ENCODE measurements around the gene PPP1R1C. TPM values are rescaled to one million over a fixed set of nuclear protein-coding genes. Genes with fewer than 3 reads are reported as not detected.
A peak's percentile ranks its signal among the peaks of the same experiment; 100 is the strongest.

Gene PPP1R1C
- total RNA-seq, 4 donors from 2014 or later, result 0.58 TPM; not detected in 3

DNA sequence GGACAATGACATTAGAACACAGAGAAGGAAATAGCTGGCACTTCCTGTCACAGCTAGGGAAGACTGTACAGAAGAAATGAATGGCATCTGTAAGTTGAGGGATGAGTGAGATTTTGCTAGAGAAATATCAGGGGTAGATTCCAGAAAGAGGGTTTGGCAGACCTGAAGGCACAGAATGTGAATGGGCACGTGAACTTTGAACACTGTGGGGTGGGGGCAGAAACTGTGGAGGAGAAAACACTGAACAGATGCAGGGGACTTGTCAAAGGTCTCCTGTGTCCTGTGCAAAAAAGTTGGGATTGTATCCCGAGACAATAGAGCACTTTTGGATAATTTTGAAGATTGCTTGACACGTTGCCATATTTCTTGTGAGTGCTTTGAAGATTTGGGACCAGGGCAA, 88.0 kb downstream of the PPP1R1C start:
- TF ChIP-seq POLR2AphosphoS5 (IDR thresholded peaks at IDR 0.05) (no peak), POLR2A (IDR thresholded peaks at IDR 0.05) (no peak), EP300 (IDR thresholded peaks at IDR 0.05) (no peak)
- TF ChIP-seq, protein P1, sequence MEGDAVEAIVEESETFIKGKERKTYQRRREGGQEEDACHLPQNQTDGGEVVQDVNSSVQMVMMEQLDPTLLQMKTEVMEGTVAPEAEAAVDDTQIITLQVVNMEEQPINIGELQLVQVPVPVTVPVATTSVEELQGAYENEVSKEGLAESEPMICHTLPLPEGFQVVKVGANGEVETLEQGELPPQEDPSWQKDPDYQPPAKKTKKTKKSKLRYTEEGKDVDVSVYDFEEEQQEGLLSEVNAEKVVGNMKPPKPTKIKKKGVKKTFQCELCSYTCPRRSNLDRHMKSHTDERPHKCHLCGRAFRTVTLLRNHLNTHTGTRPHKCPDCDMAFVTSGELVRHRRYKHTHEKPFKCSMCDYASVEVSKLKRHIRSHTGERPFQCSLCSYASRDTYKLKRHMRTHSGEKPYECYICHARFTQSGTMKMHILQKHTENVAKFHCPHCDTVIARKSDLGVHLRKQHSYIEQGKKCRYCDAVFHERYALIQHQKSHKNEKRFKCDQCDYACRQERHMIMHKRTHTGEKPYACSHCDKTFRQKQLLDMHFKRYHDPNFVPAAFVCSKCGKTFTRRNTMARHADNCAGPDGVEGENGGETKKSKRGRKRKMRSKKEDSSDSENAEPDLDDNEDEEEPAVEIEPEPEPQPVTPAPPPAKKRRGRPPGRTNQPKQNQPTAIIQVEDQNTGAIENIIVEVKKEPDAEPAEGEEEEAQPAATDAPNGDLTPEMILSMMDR (IDR thresholded peaks at IDR 0.05), result no peak
- no peak for ATAC-seq
- Histone ChIP-seq H3K4me1 (peaks cover 0 to 30% (median 6%) of the 10 kb centered on the region in 3 donors), H3K4me3 (no peak overlapping the region), H3K27ac (peak overlapping the region in 1 of 4 donors; percentile 44), H3K36me3 (no peaks in the 10 kb centered on the region), H3K9me3 (no peaks in the 10 kb centered on the region), H3K27me3 (no peaks in the 10 kb centered on the region)
- 82 to 96% methylated on average over 3 of the region's 3 CpGs for WGBS, 2 donors (ENCODE audit: low coverage in 1 of 2)

DNA sequence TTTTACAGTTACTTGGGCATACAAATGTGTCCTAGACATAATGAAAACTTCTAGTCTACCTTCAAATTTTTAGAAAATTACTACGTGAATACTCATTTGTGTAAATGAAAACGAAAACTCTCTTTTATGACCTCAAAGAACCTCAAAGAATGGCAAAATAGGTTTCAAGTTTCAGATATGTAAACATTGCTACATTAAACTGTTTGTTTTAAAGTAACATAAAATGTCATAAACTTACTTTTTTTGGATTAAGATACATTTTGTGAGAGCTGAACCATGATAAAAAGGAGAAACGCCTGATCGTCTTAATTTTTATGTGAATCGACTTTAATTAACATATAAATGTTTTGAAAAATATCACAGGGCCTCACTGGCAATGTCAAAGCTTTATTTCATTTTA, 91.4 kb downstream of the PPP1R1C start:
- Histone ChIP-seq H3K36me3 (no peaks in the 10 kb centered on the region), H3K27ac (peak overlapping the region in 1 of 4 donors; percentile 46), H3K4me1 (peaks cover 0 to 30% (median 6%) of the 10 kb centered on the region in 3 donors), H3K9me3 (no peaks in the 10 kb centered on the region), H3K27me3 (no peaks in the 10 kb centered on the region), H3K4me3 (no peak overlapping the region)
- WGBS, 2 donors (ENCODE audit: low coverage in 1 of 2), result 59 to 65% methylated on average over 5 of the region's 5 CpGs
- TF ChIP-seq EP300 (IDR thresholded peaks at IDR 0.05), result no peak
- TF ChIP-seq POLR2AphosphoS5 (IDR thresholded peaks at IDR 0.05), result no peak
- no peak for TF ChIP-seq POLR2A (IDR thresholded peaks at IDR 0.05)
- TF ChIP-seq, protein P1 (IDR thresholded peaks at IDR 0.05), result no peak
- no peak for ATAC-seq

DNA sequence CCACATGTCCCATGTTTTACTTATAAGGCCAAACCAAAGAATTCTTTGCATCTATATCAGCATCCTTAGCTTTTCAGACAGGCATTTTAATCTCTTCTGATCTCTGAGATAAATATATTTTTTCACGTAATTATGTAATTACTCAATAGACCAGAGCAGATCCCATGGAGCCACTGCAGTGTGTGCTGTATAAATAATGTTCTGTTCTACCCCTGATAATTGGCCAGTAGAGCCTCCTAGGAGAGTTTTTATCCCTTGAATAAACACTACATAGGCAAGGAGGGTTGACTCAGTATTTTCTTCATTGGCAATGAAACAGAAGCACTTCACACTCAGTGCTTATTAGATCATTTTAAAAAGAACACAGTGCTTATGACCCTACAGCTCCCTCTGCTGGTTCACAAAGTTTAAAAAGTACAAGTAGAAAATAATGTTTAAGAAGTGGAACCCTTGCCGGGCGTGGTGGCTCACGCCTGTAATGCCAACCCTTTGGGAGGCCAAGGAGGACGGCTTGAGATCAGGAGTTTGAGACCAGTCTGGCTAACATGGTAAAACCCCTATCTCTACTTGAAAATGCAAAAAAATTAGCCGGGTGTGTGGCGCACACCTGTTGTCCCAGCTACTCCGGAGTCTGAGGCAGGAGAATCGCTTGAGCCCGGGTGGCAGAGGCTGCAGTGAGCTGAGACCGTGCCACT, 91.9 kb downstream of the PPP1R1C start:
- Histone ChIP-seq H3K36me3 (no peaks in the 10 kb centered on the region), H3K27ac (peak overlapping the region in 1 of 4 donors; percentile 46), H3K4me3 (no peak overlapping the region), H3K4me1 (peaks cover 0 to 26% (median 6%) of the 10 kb centered on the region in 3 donors), H3K27me3 (no peaks in the 10 kb centered on the region), H3K9me3 (no peaks in the 10 kb centered on the region)
- ATAC-seq, result peak; percentile 84
- TF ChIP-seq POLR2A (IDR thresholded peaks at IDR 0.05), result no peak
- TF ChIP-seq POLR2AphosphoS5 (IDR thresholded peaks at IDR 0.05), result peak; percentile 29
- no peak for TF ChIP-seq EP300 (IDR thresholded peaks at IDR 0.05)
- TF ChIP-seq, protein P1 (IDR thresholded peaks at IDR 0.05), result peak; percentile 52 to 77 (median 62)
- 48 to 58% methylated on average over 11 of the region's 11 CpGs for WGBS, 2 donors (ENCODE audit: low coverage in 1 of 2)

DNA sequence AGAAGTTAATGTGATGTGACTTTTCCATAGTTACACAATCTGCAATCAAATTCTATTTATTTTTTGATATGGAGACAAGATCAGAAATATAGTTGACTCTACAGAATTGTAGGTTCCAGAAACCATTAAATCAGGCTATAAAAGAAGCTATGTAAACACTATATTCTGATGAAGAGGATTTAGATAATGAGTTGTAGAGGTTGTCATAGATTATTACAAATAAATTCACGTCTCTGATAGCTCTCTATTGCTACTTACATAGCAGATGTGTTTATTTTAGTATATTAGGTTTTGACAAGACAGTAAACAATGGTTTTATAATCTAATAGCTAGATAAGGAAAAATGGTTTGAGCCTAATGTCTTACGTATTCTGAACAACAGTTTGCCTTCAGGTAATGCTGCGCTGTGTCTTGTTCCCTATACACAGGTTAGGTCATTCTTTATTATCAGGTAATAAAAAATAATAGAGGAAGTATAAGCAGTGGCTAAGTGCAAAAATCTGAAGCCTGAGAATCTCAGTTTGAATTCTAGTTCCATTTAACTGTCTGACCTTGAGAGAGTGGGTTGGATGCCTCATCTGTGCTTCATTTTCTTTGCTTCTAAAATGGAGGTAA, 93.4 kb downstream of the PPP1R1C start:
- no peak for ATAC-seq
- 85 to 86% methylated on average over 3 of the region's 3 CpGs for WGBS, 2 donors (ENCODE audit: low coverage in 1 of 2)
- Histone ChIP-seq H3K4me1 (peaks cover 0 to 21% (median 6%) of the 10 kb centered on the region in 3 donors), H3K9me3 (no peaks in the 10 kb centered on the region), H3K36me3 (no peaks in the 10 kb centered on the region), H3K4me3 (no peak overlapping the region), H3K27ac (no peak overlapping the region), H3K27me3 (no peaks in the 10 kb centered on the region)
- no peak for TF ChIP-seq EP300 (IDR thresholded peaks at IDR 0.05)
- TF ChIP-seq POLR2A (IDR thresholded peaks at IDR 0.05), result no peak
- TF ChIP-seq, protein P1 (IDR thresholded peaks at IDR 0.05), result no peak
- no peak for TF ChIP-seq POLR2AphosphoS5 (IDR thresholded peaks at IDR 0.05)

Data from gastroesophageal sphincter (tissue), 4 donors.